ENCODE results near the gene STK11.
A peak's percentile ranks its signal among the peaks of the same experiment; 100 is the strongest.

GRCh38 chr19:1237754-1238368, 32.3 kb downstream of the STK11 start, which contains the start of gene CBARP:
- no peak for TF ChIP-seq CTCF (IDR thresholded peaks at IDR 0.05; ENCODE audit: extremely low read depth in 1 of 2, insufficient read depth in 1 of 2, low read depth in 1 of 2, low read length in 2 of 2)
- TF ChIP-seq POLR2A (IDR thresholded peaks at IDR 0.05; ENCODE audit: low read depth, low read length), result peak; percentile 14
- no peak for TF ChIP-seq GATA2 (IDR thresholded peaks at IDR 0.05; ENCODE audit: insufficient read depth, insufficient read length, low read depth, low read length)
